Keratinocyte (primary cell): ENCODE data around the gene LSM10. TPM values are rescaled to one million over a fixed set of nuclear protein-coding genes. Genes with fewer than 3 reads are reported as not detected.

Experiments
- DNase-seq: peaks from one replicate; pipeline ENCODE4 v3.0.0-alpha.2; 2011; ENCODE audit warnings: low read depth, missing footprints, low spot score
- FAIRE-seq: peaks from 2 replicates; lab custom pipeline; 2011; peaks lifted over from hg19 to GRCh38; lab: Jason Lieb, UNC
- H2AFZ ChIP-seq: 2 replicates; pipeline ENCODE4 v1.6.0; 2012; ENCODE audit warnings: low read length, control low read depth, inconsistent platforms; ENCODE audit not compliant: control insufficient read depth
- H3K27ac ChIP-seq: 2 replicates; pipeline ENCODE4 v1.5.1; 2011; ENCODE audit warnings: low read length; ENCODE audit not compliant: control insufficient read depth, insufficient read depth
- H3K27me3 ChIP-seq: 3 replicates; pipeline ENCODE4 v1.6.0; 2011; ENCODE audit warnings: low read length; ENCODE audit not compliant: control insufficient read depth, insufficient read depth; ENCODE audit errors: extremely low read depth
- H3K36me3 ChIP-seq, 2 experiments: 2 replicates in 1 of 2; 3 replicates in 1 of 2; pipeline ENCODE4 v1.5.1; 2011; ENCODE audit warnings: low read length in 2 of 2, mild to moderate bottlenecking in 1 of 2; ENCODE audit not compliant: control insufficient read depth in 2 of 2, insufficient read depth in 2 of 2; ENCODE audit errors: extremely low read depth in 1 of 2
- H3K4me1 ChIP-seq: 3 replicates; pipeline ENCODE4 v1.5.1; 2011; ENCODE audit warnings: low read length; ENCODE audit not compliant: control insufficient read depth, insufficient read depth; ENCODE audit errors: extremely low read depth
- H3K4me2 ChIP-seq: 3 replicates; pipeline ENCODE4 v1.6.0; 2011; ENCODE audit warnings: low read depth, low read length; ENCODE audit not compliant: control insufficient read depth, insufficient read depth; ENCODE audit errors: extremely low read depth
- H3K4me3 ChIP-seq, 3 experiments: fragments of 200-600 bp in 1 of 3; sonication (generic) in 1 of 3; 2 replicates in 2 of 3; 3 replicates in 1 of 3; pipeline ENCODE4 v1.5.1; 2011 to 2016; ENCODE audit warnings: low read length in 3 of 3, mild to moderate bottlenecking in 3 of 3, control low read depth in 2 of 3, inconsistent platforms in 1 of 3, low read depth in 1 of 3, mixed read lengths in 1 of 3, mixed run types in 1 of 3, moderate library complexity in 1 of 3; ENCODE audit not compliant: control insufficient read depth in 2 of 3, insufficient read depth in 2 of 3; ENCODE audit errors: extremely low read depth in 1 of 3
- H3K79me2 ChIP-seq: 2 replicates; pipeline ENCODE4 v1.6.0; 2012; ENCODE audit warnings: low read length; ENCODE audit not compliant: control insufficient read depth, insufficient read depth
- H3K9ac ChIP-seq: 3 replicates; pipeline ENCODE4 v1.6.0; 2011; ENCODE audit warnings: low read length; ENCODE audit not compliant: control insufficient read depth, insufficient read depth; ENCODE audit errors: extremely low read depth
- H3K9me1 ChIP-seq: 3 replicates; pipeline ENCODE4 v1.6.0; 2011; ENCODE audit warnings: low read length; ENCODE audit not compliant: control insufficient read depth, insufficient read depth; ENCODE audit errors: extremely low read depth
- H3K9me3 ChIP-seq: 2 replicates; pipeline ENCODE4 v1.5.1; 2012; ENCODE audit warnings: low read depth, low read length; ENCODE audit not compliant: control insufficient read depth
- H4K20me1 ChIP-seq: 3 replicates; pipeline ENCODE4 v1.6.0; 2011; ENCODE audit warnings: low read length; ENCODE audit not compliant: control insufficient read depth, insufficient read depth; ENCODE audit errors: extremely low read depth
- EZH2 ChIP-seq: IDR thresholded peaks from one replicate; pipeline ENCODE4 v1.6.1; 2012; ENCODE audit warnings: inconsistent platforms, mild to moderate bottlenecking, low read length, moderate library complexity
- dilution Hi-C: fragments of 300-500 bp; cut with MboI; formaldehyde crosslinking; loops from one replicate; pipeline ENCODE4 v1.7.0; 2020; ENCODE audit warnings: low sequenced_read_pairs; ENCODE audit not compliant: extremely low pct_ligation_motif_present
- polyA plus RNA-seq, 5 experiments: library from polyadenylated mRNA; depleted of rRNA in 3 of 5; stranded (reverse) in 3 of 5; stranded (forward) in 1 of 5; unstranded in 1 of 5; fragments of >200 nt; gene quantifications; 1 replicate in 1 of 5; 2 replicates in 3 of 5; 3 replicates in 1 of 5; pipeline versions ENCODE4 v1.2.1 to v1.2.3, GENCODE V29; 2011 to 2012; ENCODE audit warnings: missing spikeins in 2 of 5, low read depth in 1 of 5, low replicate concordance in 1 of 5
- TF ChIP-seq, protein P1 (sequence below), 3 experiments: IDR thresholded peaks in 1 of 3; conservative IDR thresholded peaks in 1 of 3; optimal IDR thresholded peaks in 1 of 3; 2 replicates in 2 of 3; 3 replicates in 1 of 3; pipeline versions ENCODE3 to v1.5.1; 2011; ENCODE audit warnings: low read length in 3 of 3, mild to moderate bottlenecking in 3 of 3, moderate library complexity in 2 of 3, control low read depth in 1 of 3, inconsistent platforms in 1 of 3; ENCODE audit not compliant: insufficient read depth in 2 of 3; ENCODE audit errors: extremely low read depth in 1 of 3

LSM10 gene
- polyA plus RNA-seq, 1 donor (not counting 4 experiments of a cell fraction or from before 2014, with no cell fraction given), result 45.3 TPM

DNA sequence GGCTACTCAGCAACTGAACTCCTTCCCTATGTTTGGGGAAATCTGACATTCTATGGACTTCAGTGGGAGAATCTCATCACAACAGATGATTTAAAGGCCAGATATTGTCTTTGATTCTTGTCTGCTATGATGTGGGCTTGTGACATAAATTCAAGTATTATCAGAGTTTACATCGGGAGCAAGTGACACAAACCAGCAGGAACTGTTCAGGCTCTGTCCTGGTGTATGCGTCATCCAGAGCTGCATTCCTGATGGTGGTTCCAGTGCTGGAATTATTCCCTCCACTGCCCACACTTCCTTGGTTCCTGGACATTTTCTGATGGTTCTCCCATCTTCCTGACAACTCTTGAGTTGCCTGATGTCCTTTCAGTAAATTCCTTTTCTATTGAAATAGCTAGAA is 10.8 kb upstream of the LSM10 start:
- no peak overlapping the region for H3K27ac ChIP-seq
- no peaks in the 10 kb centered on the region for H3K4me1 ChIP-seq
- H4K20me1 ChIP-seq, result no peaks in the 10 kb centered on the region
- H3K4me3 ChIP-seq, result no peak overlapping the region
- DNase-seq, result no peak
- H3K27me3 ChIP-seq, result no peaks in the 10 kb centered on the region
- no peaks in the 10 kb centered on the region for H3K79me2 ChIP-seq
- H3K4me2 ChIP-seq, result no peak overlapping the region
- H3K9ac ChIP-seq, result no peak overlapping the region
- no peaks in the 10 kb centered on the region for H3K36me3 ChIP-seq
- dilution Hi-C loops, result no loop called here
- TF ChIP-seq, protein P1, sequence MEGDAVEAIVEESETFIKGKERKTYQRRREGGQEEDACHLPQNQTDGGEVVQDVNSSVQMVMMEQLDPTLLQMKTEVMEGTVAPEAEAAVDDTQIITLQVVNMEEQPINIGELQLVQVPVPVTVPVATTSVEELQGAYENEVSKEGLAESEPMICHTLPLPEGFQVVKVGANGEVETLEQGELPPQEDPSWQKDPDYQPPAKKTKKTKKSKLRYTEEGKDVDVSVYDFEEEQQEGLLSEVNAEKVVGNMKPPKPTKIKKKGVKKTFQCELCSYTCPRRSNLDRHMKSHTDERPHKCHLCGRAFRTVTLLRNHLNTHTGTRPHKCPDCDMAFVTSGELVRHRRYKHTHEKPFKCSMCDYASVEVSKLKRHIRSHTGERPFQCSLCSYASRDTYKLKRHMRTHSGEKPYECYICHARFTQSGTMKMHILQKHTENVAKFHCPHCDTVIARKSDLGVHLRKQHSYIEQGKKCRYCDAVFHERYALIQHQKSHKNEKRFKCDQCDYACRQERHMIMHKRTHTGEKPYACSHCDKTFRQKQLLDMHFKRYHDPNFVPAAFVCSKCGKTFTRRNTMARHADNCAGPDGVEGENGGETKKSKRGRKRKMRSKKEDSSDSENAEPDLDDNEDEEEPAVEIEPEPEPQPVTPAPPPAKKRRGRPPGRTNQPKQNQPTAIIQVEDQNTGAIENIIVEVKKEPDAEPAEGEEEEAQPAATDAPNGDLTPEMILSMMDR (optimal IDR thresholded peaks at IDR 0.05 in 1 of 3, IDR thresholded peaks at IDR 0.05 in 1 of 3, conservative IDR thresholded peaks at IDR 0.05 in 1 of 3; ENCODE audit: extremely low read depth in 1 of 3, insufficient read depth in 2 of 3, low read length in 3 of 3), result no peak
- no peak for TF ChIP-seq EZH2
- H3K9me1 ChIP-seq, result no peaks in the 10 kb centered on the region
- FAIRE-seq, result no peak
- H3K9me3 ChIP-seq, result no peaks in the 10 kb centered on the region
- H2AFZ ChIP-seq, result no peak overlapping the region

GRCh38 chr1:36406440-36406839 is 8.7 kb upstream of the LSM10 start:
- H3K4me1 ChIP-seq, result no peaks in the 10 kb centered on the region
- FAIRE-seq (no peak), DNase-seq (no peak)
- no peak overlapping the region for H3K9ac ChIP-seq
- H3K36me3 ChIP-seq, result no peaks in the 10 kb centered on the region
- H3K4me2 ChIP-seq, result no peak overlapping the region
- no peaks in the 10 kb centered on the region for H3K9me3 ChIP-seq
- no peak overlapping the region for H2AFZ ChIP-seq
- no peaks in the 10 kb centered on the region for H3K9me1 ChIP-seq
- TF ChIP-seq, protein P1 (optimal IDR thresholded peaks at IDR 0.05 in 1 of 3, IDR thresholded peaks at IDR 0.05 in 1 of 3, conservative IDR thresholded peaks at IDR 0.05 in 1 of 3; ENCODE audit: extremely low read depth in 1 of 3, insufficient read depth in 2 of 3, low read length in 3 of 3), result no peak
- TF ChIP-seq EZH2, result no peak
- H3K27ac ChIP-seq, result no peak overlapping the region
- no peaks in the 10 kb centered on the region for H4K20me1 ChIP-seq
- H3K4me3 ChIP-seq, result no peak overlapping the region
- H3K79me2 ChIP-seq, result no peaks in the 10 kb centered on the region
- dilution Hi-C loops, result no loop called here
- no peaks in the 10 kb centered on the region for H3K27me3 ChIP-seq
